ENCODE measurements around the gene CLEC11A. TPM values are rescaled to one million over a fixed set of nuclear protein-coding genes. Genes with fewer than 3 reads are reported as not detected.

The CLEC11A gene
- total RNA-seq, 1 experiment from 2014 or later: 59.1 TPM

DNA sequence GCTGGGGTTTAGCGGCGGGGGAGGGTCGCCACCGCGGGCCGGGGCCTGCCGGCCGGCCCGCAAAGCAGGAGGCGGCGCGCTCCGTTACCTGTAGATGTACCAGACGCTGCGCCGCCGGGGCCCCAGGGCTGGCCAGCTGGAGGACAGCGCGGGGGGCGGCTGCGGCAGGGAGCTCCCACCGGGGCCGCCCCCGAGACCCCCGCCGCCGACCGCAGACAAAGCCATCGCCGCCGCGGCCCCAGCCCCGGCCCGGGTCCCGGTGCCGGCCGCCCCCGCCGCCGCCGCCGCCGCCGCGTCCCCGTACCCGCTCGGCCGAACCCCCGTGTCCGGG lies 28.4 kb upstream of the CLEC11A start:
- Histone ChIP-seq H3K4me1 (ENCODE audit: insufficient read depth, low read length, poor library complexity, severe bottlenecking) (peaks cover 6% of the 10 kb centered on the region), H3K9me3 (ENCODE audit: low read depth, low read length, poor library complexity, severe bottlenecking) (no peaks in the 10 kb centered on the region), H3K27ac (ENCODE audit: low read depth, low read length, poor library complexity, severe bottlenecking) (no peak overlapping the region), H3K27me3 (replicated peaks; ENCODE audit: insufficient read depth, low read depth, low read length, poor library complexity) (peaks cover 8% of the 10 kb centered on the region), H3K36me3 (ENCODE audit: insufficient read depth, low read length, poor library complexity, severe bottlenecking) (no peaks in the 10 kb centered on the region), H3K4me3 (ENCODE audit: low read depth, low read length, poor library complexity, severe bottlenecking) (peak overlapping the region; percentile 12)
- intact Hi-C loops (cut with micrococcal nuclease; ENCODE audit: unreplicated experiment): no loop called here
- no TSS peak for BruUV-seq (replicated peaks)
- ChIA-PET CTCF (interaction anchor here (0.8 kb wide), 1 partner anchor 9 kb away, joined by 4 read pairs; no protein-coding TSS in a partner anchor), POLR2A (ENCODE audit: low non-redundant PET) (no interaction called here)
- DNase-seq (ENCODE audit: low spot score): no peak
- TF ChIP-seq, protein P1, sequence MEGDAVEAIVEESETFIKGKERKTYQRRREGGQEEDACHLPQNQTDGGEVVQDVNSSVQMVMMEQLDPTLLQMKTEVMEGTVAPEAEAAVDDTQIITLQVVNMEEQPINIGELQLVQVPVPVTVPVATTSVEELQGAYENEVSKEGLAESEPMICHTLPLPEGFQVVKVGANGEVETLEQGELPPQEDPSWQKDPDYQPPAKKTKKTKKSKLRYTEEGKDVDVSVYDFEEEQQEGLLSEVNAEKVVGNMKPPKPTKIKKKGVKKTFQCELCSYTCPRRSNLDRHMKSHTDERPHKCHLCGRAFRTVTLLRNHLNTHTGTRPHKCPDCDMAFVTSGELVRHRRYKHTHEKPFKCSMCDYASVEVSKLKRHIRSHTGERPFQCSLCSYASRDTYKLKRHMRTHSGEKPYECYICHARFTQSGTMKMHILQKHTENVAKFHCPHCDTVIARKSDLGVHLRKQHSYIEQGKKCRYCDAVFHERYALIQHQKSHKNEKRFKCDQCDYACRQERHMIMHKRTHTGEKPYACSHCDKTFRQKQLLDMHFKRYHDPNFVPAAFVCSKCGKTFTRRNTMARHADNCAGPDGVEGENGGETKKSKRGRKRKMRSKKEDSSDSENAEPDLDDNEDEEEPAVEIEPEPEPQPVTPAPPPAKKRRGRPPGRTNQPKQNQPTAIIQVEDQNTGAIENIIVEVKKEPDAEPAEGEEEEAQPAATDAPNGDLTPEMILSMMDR (conservative IDR thresholded peaks at IDR 0.05; ENCODE audit: low read depth, low read length): no peak
- TF ChIP-seq EZH2 (IDR thresholded peaks at IDR 0.05; ENCODE audit: borderline replicate concordance, low read depth, low read length, poor library complexity, severe bottlenecking): no peak

DNA sequence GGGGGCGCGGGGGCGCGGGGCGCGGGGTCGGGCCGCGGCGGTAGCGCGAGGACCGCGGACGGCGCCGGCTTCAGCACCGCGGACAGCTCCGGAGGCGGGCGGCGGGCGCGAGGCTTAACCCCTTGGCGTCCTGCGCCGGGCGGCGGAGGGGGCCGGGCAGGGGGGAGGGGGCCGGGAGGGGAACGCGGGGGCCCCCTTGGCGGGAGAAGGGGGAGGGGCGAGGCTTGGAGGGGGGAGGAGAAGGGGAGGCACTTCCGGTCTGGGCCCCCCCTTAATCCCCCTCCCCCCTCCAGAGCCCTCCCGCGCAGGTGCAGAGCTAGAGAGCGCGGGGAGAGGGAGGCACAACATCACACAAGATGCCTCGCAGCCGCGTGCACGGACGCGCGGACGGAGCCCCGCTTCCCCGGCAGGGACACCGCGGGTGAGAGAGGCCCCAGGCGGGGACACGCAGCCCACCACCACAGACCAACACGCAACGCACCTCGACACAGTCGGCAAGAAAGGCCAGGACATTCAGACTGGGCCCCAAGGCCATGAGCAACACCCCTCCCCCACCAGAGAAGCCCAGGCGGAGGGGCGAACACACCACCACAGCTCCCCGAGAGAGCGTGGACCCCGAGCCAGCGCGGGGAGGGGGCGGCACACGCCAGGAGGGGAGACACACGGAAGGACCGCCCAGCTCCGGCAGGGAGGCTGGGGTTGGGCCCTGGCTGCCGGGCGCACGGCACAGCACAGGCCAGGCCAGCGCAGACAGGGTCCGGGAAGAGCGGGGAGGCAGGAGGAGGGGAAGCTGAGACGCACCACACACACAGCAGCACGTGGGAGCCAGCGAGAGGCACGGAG lies 27.7 kb upstream of the CLEC11A start:
- no peak for TF ChIP-seq EZH2 (IDR thresholded peaks at IDR 0.05; ENCODE audit: borderline replicate concordance, low read depth, low read length, poor library complexity, severe bottlenecking)
- TF ChIP-seq, protein P1 (conservative IDR thresholded peaks at IDR 0.05; ENCODE audit: low read depth, low read length): no peak
- peak; percentile 48 for DNase-seq (ENCODE audit: low spot score)
- Histone ChIP-seq H3K36me3 (ENCODE audit: insufficient read depth, low read length, poor library complexity, severe bottlenecking) (no peaks in the 10 kb centered on the region), H3K27me3 (replicated peaks; ENCODE audit: insufficient read depth, low read depth, low read length, poor library complexity) (peaks cover 8% of the 10 kb centered on the region), H3K27ac (ENCODE audit: low read depth, low read length, poor library complexity, severe bottlenecking) (no peak overlapping the region), H3K4me1 (ENCODE audit: insufficient read depth, low read length, poor library complexity, severe bottlenecking) (peaks cover 6% of the 10 kb centered on the region), H3K9me3 (ENCODE audit: low read depth, low read length, poor library complexity, severe bottlenecking) (no peaks in the 10 kb centered on the region), H3K4me3 (ENCODE audit: low read depth, low read length, poor library complexity, severe bottlenecking) (no peak overlapping the region)
- intact Hi-C loops (cut with micrococcal nuclease; ENCODE audit: unreplicated experiment): no loop called here
- BruUV-seq (replicated peaks): no TSS peak
- CTCF ChIA-PET: interaction anchor here (0.8 kb wide), 1 partner anchor 9 kb away, joined by 4 read pairs; no protein-coding TSS in a partner anchor
- POLR2A ChIA-PET (ENCODE audit: low non-redundant PET): no interaction called here

DNA sequence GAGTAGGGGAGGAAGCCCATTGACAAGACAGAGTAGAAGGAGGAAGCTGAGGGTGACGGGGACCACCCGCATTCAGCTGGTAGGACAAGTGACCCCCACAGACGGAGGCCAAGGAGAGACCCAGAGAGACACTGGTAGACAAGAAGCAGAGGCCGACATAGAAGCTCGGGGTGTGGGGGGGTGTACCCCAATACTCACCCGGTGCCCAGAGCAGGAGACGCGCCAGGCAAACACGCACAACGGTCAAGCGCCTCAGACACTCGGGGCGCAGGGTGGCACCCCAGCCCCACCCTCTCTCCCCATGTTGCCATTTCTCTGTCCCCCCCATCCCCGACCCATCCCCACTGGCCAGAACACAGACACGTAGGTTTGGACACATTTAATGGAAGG lies 27.1 kb upstream of the CLEC11A start:
- ChIA-PET POLR2A (ENCODE audit: low non-redundant PET) (no interaction called here), CTCF (no interaction called here)
- H3K4me3 ChIP-seq (ENCODE audit: low read depth, low read length, poor library complexity, severe bottlenecking): no peak overlapping the region
- no peaks in the 10 kb centered on the region for H3K9me3 ChIP-seq (ENCODE audit: low read depth, low read length, poor library complexity, severe bottlenecking)
- TF ChIP-seq, protein P1 (conservative IDR thresholded peaks at IDR 0.05; ENCODE audit: low read depth, low read length): no peak
- no peak for TF ChIP-seq EZH2 (IDR thresholded peaks at IDR 0.05; ENCODE audit: borderline replicate concordance, low read depth, low read length, poor library complexity, severe bottlenecking)
- intact Hi-C loops (cut with micrococcal nuclease; ENCODE audit: unreplicated experiment): no loop called here
- H3K36me3 ChIP-seq (ENCODE audit: insufficient read depth, low read length, poor library complexity, severe bottlenecking): no peaks in the 10 kb centered on the region
- DNase-seq (ENCODE audit: low spot score): no peak
- H3K4me1 ChIP-seq (ENCODE audit: insufficient read depth, low read length, poor library complexity, severe bottlenecking): peaks cover 6% of the 10 kb centered on the region
- H3K27me3 ChIP-seq (replicated peaks; ENCODE audit: insufficient read depth, low read depth, low read length, poor library complexity): peaks cover 8% of the 10 kb centered on the region
- no TSS peak for BruUV-seq (replicated peaks)
- no peak overlapping the region for H3K27ac ChIP-seq (ENCODE audit: low read depth, low read length, poor library complexity, severe bottlenecking)
